Activated naive CD8-positive, alpha-beta T cell treated with anti-CD3 and anti-CD28 coated beads, Interleukin-2, amount 50 U/mL, for 24 hours (primary cell): ENCODE results near the gene BHLHE23.

Experiments used
- ATAC-seq: fragments of 150-1000 bp; cut with Tn5 transposase; one replicate; pipeline ENCODE4 v1.10.0; 2021
- DNase-seq: peaks from one replicate; pipeline ENCODE4 v3.0.0; 2021
- H3K27ac Mint-ChIP-seq: one replicate; pipeline ENCODE4 v1.8.0; 2021; ENCODE audit warnings: mild to moderate bottlenecking, mixed read lengths
- H3K27me3 Mint-ChIP-seq: one replicate; pipeline ENCODE4 v1.8.0; 2021; ENCODE audit warnings: mixed read lengths
- H3K36me3 Mint-ChIP-seq: one replicate; pipeline ENCODE4 v1.8.0; 2021; ENCODE audit warnings: low read depth, mixed read lengths
- H3K4me1 Mint-ChIP-seq: one replicate; pipeline ENCODE4 v1.8.0; 2021; ENCODE audit warnings: mixed read lengths
- H3K4me3 Mint-ChIP-seq: one replicate; pipeline ENCODE4 v1.8.0; 2021; ENCODE audit warnings: mild to moderate bottlenecking, moderate library complexity, mixed read lengths
- H3K9me3 Mint-ChIP-seq: one replicate; pipeline ENCODE4 v1.8.0; 2021; ENCODE audit warnings: mixed read lengths

Gene BHLHE23

DNA sequence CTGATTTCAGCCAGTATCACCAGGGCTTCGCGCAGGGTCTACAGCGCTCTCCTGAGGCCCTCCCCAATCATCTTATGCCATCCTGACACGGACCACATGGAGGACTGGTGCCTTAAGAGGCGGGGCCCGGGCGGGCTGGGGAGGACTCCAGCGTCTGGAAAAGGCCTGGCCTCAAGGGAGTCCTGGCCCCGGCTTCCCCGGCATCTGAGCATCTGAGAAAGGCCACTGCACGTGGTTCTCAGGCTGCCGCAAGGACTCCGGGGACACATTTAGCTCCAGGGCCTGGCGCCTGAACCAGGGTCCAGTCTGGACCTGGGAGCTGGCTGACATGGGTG is 21.4 kb downstream of the BHLHE23 start:
- no peaks in the 10 kb centered on the region for H3K36me3 Mint-ChIP-seq
- H3K9me3 Mint-ChIP-seq: no peaks in the 10 kb centered on the region
- ATAC-seq (no peak), DNase-seq (no peak)
- peaks cover 18% of the 10 kb centered on the region for H3K27me3 Mint-ChIP-seq
- H3K27ac Mint-ChIP-seq: no peak overlapping the region
- peaks cover 20% of the 10 kb centered on the region for H3K4me1 Mint-ChIP-seq
- no peak overlapping the region for H3K4me3 Mint-ChIP-seq

GRCh38 chr20:62984666-62985443 is 21.9 kb downstream of the BHLHE23 start:
- peaks cover 24% of the 10 kb centered on the region for H3K4me1 Mint-ChIP-seq
- DNase-seq (no peak), ATAC-seq (no peak)
- H3K27ac Mint-ChIP-seq: no peak overlapping the region
- no peaks in the 10 kb centered on the region for H3K36me3 Mint-ChIP-seq
- no peaks in the 10 kb centered on the region for H3K9me3 Mint-ChIP-seq
- H3K27me3 Mint-ChIP-seq: peaks cover 22% of the 10 kb centered on the region
- no peak overlapping the region for H3K4me3 Mint-ChIP-seq

- Mint-ChIP-seq H3K27me3 (peaks cover 35% of the 10 kb centered on the region), H3K9me3 (no peaks in the 10 kb centered on the region), H3K4me1 (peaks cover 29% of the 10 kb centered on the region), H3K27ac (no peak overlapping the region), H3K4me3 (no peak overlapping the region), H3K36me3 (no peaks in the 10 kb centered on the region)
- ATAC-seq (no peak), DNase-seq (no peak)
Observed at GRCh38 chr20:62983210-62983609, 23.6 kb downstream of the BHLHE23 start.

DNA sequence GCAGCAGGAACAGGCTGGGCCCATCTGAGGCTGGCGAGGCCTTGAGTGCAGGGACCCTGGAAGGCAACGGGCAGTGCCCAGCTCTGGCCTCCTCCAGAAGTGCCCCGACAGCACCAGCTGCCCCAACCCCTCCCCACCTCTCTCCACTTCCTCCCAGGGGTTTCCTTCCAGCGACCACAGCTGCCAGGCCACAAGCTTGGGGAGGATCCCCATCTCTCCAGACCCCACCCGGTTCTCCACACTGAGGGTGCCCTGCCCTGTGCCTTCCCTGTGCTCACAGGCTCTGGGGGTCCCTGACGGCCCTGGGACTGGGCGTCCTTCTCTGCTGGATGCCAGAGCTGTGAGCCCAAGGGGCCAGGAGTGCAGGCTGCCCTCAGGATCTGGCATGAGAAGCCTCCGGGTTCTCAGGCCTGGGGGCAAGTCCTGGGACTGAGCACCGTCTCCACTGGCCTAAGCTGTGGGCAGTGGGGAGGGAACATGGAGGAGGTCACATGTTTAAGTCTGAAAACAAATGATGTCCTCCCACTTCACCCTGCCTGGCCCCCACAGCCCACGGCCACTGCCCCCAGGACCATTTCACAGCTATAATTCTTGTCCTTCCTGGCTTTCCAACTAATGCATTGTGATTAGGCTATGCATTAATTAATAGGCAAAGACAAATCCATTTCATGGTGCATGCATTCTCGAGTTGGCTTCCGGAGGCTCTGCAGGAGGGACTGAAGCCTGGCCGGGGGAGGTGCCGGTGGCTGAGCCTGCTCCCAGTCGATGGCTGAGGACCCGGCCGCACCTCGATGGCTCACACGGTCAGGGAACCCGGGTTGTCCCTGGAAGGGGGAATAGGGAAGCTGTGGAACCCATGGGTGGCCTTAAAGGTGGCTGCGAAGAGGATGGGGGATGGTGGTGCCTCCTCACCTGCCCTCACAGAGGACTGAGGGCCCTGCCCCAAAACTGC is 24.4 kb downstream of the BHLHE23 start:
- no peak overlapping the region for H3K27ac Mint-ChIP-seq
- H3K9me3 Mint-ChIP-seq: no peaks in the 10 kb centered on the region
- no peak for ATAC-seq
- H3K4me3 Mint-ChIP-seq: no peak overlapping the region
- peaks cover 36% of the 10 kb centered on the region for H3K4me1 Mint-ChIP-seq
- H3K36me3 Mint-ChIP-seq: no peaks in the 10 kb centered on the region
- DNase-seq: no peak
- peaks cover 33% of the 10 kb centered on the region for H3K27me3 Mint-ChIP-seq

- Mint-ChIP-seq H3K27me3 (peaks cover 35% of the 10 kb centered on the region), H3K27ac (no peak overlapping the region), H3K4me3 (no peak overlapping the region), H3K36me3 (no peaks in the 10 kb centered on the region), H3K9me3 (no peaks in the 10 kb centered on the region), H3K4me1 (peaks cover 43% of the 10 kb centered on the region)
- peak; percentile 33 for DNase-seq
- ATAC-seq: no peak
Observed at GRCh38 chr20:62980970-62981369, 25.8 kb downstream of the BHLHE23 start.

- DNase-seq: no peak
- no peak for ATAC-seq
- Mint-ChIP-seq H3K4me3 (no peak overlapping the region), H3K9me3 (no peaks in the 10 kb centered on the region), H3K27me3 (peaks cover 35% of the 10 kb centered on the region), H3K27ac (no peak overlapping the region), H3K36me3 (no peaks in the 10 kb centered on the region), H3K4me1 (peaks cover 43% of the 10 kb centered on the region)
Observed at GRCh38 chr20:62980380-62980960, 26.3 kb downstream of the BHLHE23 start.

GRCh38 chr20:62979876-62980373 is 26.8 kb downstream of the BHLHE23 start:
- Mint-ChIP-seq H3K36me3 (no peaks in the 10 kb centered on the region), H3K4me3 (no peak overlapping the region), H3K27ac (no peak overlapping the region), H3K9me3 (no peaks in the 10 kb centered on the region), H3K4me1 (peaks cover 43% of the 10 kb centered on the region), H3K27me3 (peaks cover 36% of the 10 kb centered on the region)
- ATAC-seq (no peak), DNase-seq (no peak)

DNA sequence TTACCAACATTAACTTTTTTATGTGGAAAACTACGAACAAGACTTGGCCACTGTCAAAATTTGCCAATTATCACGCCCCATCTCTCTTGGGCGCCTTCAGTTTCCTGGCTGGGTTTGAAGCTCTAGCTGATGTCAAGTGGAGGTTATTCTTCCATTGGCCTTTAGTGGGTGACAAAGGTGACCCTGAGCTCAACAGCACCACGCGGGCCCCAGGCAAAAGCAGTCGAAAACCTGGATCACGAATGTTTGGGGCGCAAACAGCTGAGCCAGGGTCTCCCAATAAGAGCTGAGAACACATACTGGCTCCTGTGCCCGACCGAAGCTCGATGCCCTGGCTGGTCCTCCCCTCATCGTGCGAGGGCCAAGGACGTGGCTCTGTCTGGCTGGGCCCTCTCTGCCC is 27.5 kb downstream of the BHLHE23 start:
- DNase-seq (no peak), ATAC-seq (no peak)
- Mint-ChIP-seq H3K4me1 (peaks cover 43% of the 10 kb centered on the region), H3K27ac (no peak overlapping the region), H3K36me3 (no peaks in the 10 kb centered on the region), H3K9me3 (no peaks in the 10 kb centered on the region), H3K27me3 (peaks cover 43% of the 10 kb centered on the region), H3K4me3 (no peak overlapping the region)

DNA sequence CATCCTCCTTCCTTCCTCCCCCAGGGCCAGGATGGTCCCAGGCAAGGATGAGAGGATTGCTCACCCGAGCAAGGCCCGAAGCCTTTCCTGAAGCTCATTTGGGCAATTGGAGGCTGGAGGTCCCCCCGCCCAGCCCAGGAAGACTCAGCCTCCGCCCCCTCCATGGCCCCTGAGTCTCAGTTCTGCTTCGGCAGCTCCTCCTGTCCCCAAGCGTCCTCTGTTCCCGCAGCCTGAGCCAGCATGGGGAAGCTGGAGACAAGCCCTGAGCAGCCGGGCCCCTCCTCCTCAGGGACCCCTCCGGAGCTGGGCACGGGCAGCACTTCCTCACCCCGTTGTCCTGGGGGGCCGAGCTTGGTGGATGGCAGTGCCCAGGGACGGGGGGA is 28.2 kb downstream of the BHLHE23 start:
- Mint-ChIP-seq H3K36me3 (no peaks in the 10 kb centered on the region), H3K4me3 (no peak overlapping the region), H3K9me3 (no peaks in the 10 kb centered on the region), H3K27ac (no peak overlapping the region), H3K27me3 (peaks cover 50% of the 10 kb centered on the region), H3K4me1 (peaks cover 44% of the 10 kb centered on the region)
- DNase-seq: no peak
- ATAC-seq: no peak

DNA sequence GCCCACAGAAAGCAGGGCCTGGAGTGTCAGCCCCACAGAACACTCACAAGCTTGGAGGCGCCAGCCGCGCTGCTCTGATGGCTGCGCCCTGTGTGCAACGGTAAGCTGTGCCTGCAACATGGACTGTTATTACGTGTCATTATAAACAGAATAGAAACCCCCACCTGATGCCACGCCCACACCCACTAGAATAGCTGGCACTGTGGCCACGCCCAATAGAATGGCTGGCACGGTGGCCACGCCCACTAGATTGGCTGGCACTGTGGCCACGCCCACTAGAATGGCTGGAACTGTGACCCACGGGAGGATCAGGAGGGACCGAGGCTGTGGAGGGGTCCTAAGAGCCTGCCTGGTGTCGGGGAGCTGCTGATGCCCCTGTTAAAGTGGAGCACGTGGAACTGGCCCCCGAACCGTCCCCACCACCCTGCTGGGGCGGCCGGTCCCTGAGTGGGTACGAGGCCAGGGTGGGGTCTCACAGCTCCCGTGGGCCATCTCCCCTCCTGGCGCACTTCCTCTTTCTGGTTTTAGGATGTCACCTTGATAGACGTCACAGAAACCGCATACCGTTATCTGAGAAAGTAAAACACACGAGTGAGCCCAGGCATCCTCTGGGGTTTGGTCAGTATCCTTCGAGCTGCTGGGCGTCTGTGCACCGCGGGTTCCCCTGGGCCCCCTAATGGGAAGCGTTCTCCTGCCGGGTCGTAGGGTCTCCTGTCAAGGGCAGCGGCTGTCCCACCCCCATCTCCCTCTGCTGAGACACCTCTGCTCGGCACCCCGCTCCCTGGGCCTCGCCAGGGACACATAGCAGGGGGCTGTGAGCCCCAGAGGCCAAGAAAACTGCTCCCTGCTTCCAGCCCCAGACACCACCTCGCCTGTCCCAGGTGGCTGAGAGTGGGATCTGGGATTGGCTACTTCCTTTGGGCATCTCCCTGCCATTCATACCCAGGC is 28.9 kb downstream of the BHLHE23 start:
- ATAC-seq: peak; percentile 69
- H3K9me3 Mint-ChIP-seq: no peaks in the 10 kb centered on the region
- peak; percentile 77 for DNase-seq
- H3K4me1 Mint-ChIP-seq: peaks cover 47% of the 10 kb centered on the region
- no peaks in the 10 kb centered on the region for H3K36me3 Mint-ChIP-seq
- H3K27ac Mint-ChIP-seq: no peak overlapping the region
- H3K4me3 Mint-ChIP-seq: peak overlapping the region; percentile 24
- H3K27me3 Mint-ChIP-seq: peaks cover 53% of the 10 kb centered on the region

GRCh38 chr20:62976886-62977285 is 29.9 kb downstream of the BHLHE23 start:
- no peaks in the 10 kb centered on the region for H3K36me3 Mint-ChIP-seq
- ATAC-seq: no peak
- H3K27me3 Mint-ChIP-seq: peaks cover 56% of the 10 kb centered on the region
- H3K4me3 Mint-ChIP-seq: no peak overlapping the region
- H3K9me3 Mint-ChIP-seq: no peaks in the 10 kb centered on the region
- H3K27ac Mint-ChIP-seq: no peak overlapping the region
- no peak for DNase-seq
- H3K4me1 Mint-ChIP-seq: peaks cover 50% of the 10 kb centered on the region

DNA sequence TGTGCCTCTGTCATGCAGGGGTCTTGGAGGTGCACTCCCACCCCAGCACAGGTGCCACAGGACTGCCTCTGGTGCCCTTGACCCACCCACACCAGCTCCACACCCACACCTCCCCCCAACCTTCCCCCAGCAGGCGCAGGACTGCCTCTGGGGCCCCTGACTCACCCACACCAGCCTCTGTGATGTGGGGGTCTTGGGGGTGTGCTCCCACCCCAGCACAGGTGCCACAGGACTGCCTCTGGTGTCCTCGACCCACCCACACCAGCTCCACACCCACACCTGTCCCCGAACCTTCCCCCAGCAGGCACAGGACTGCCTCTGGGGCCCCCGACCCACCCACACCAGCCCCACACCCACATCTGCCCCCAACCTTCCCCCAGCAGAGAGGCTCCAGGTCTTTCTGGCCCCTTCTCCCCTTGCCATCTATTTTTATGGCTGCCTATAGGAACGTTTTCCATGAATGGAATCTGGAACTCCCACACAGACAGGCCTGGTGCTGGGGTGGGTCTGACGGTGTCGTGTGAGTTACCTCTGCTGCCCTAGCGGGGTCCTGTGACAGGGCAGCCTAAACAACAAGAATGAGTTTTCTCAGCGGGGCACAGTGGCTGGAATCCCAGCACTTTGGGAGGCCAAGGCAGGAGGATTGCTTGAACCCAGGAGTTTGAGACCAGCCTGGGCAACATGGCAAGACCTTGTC is 30.8 kb downstream of the BHLHE23 start:
- ATAC-seq (no peak), DNase-seq (no peak)
- H3K4me3 Mint-ChIP-seq: no peak overlapping the region
- H3K9me3 Mint-ChIP-seq: no peaks in the 10 kb centered on the region
- H3K36me3 Mint-ChIP-seq: no peaks in the 10 kb centered on the region
- H3K4me1 Mint-ChIP-seq: peaks cover 46% of the 10 kb centered on the region
- H3K27ac Mint-ChIP-seq: no peak overlapping the region
- H3K27me3 Mint-ChIP-seq: peaks cover 56% of the 10 kb centered on the region

GRCh38 chr20:62975251-62975760 is 31.5 kb downstream of the BHLHE23 start:
- ATAC-seq: no peak
- peaks cover 52% of the 10 kb centered on the region for H3K27me3 Mint-ChIP-seq
- H3K27ac Mint-ChIP-seq: no peak overlapping the region
- H3K36me3 Mint-ChIP-seq: no peaks in the 10 kb centered on the region
- DNase-seq: no peak
- H3K4me1 Mint-ChIP-seq: peaks cover 42% of the 10 kb centered on the region
- H3K4me3 Mint-ChIP-seq: no peak overlapping the region
- no peaks in the 10 kb centered on the region for H3K9me3 Mint-ChIP-seq
